CD4-positive, alpha-beta memory T cell (primary cell): ENCODE data around the gene EMID1. TPM values are rescaled to one million over a fixed set of nuclear protein-coding genes. Genes with fewer than 3 reads are reported as not detected.

Experiments used
- CTCF ChIA-PET: fragments of 350-600 bp; sonication (Branson Sonifier 250); formaldehyde crosslinking; loops from one replicate; lab custom pipeline; 2021; ENCODE audit warnings: inconsistent platforms; ENCODE audit not compliant: partially characterized antibody; lab: Charles Lee
- POLR2A ChIA-PET: fragments of 350-600 bp; sonication (Branson Sonifier 250); formaldehyde crosslinking; loops from one replicate; lab custom pipeline; 2021; ENCODE audit not compliant: partially characterized antibody; lab: Charles Lee
- DNase-seq, 5 donors: peaks; one replicate each; pipeline versions ENCODE4 v3.0.0 to v3.0.0-alpha.2; 2020 to 2022; ENCODE audit warnings: mixed read lengths in 1 of 5
- H3K27ac ChIP-seq: one replicate; pipeline ENCODE4 v1.7.0; 2013; ENCODE audit warnings: low read depth, low read length
- H3K27me3 ChIP-seq: 2 replicates; pipeline ENCODE4 v1.7.0; 2013; ENCODE audit warnings: mild to moderate bottlenecking, low read length, moderate library complexity; ENCODE audit not compliant: insufficient read depth
- H3K36me3 ChIP-seq: 2 replicates; pipeline ENCODE4 v1.7.0; 2013; ENCODE audit warnings: mild to moderate bottlenecking, low read length, moderate library complexity; ENCODE audit not compliant: insufficient read depth
- H3K4me1 ChIP-seq: 2 replicates; pipeline ENCODE4 v1.7.0; 2013; ENCODE audit warnings: mild to moderate bottlenecking, low read length, moderate library complexity; ENCODE audit not compliant: insufficient read depth
- H3K4me3 ChIP-seq, 2 donors: one replicate each; pipeline ENCODE4 v1.7.0; 2013; ENCODE audit warnings: low read length in 2 of 2, mild to moderate bottlenecking in 1 of 2
- H3K9me3 ChIP-seq, 2 donors: one replicate each; pipeline ENCODE4 v1.7.0; 2013; ENCODE audit warnings: low read length in 2 of 2, control low read depth in 1 of 2; ENCODE audit not compliant: control insufficient read depth in 1 of 2
- H3K27ac Mint-ChIP-seq, 7 donors: one replicate each; pipeline ENCODE4 v1.8.0; 2020 to 2021; ENCODE audit warnings: mixed read lengths in 7 of 7, mild to moderate bottlenecking in 6 of 7, inconsistent platforms in 3 of 7, moderate library complexity in 3 of 7
- H3K27me3 Mint-ChIP-seq, 2 donors: one replicate each; pipeline ENCODE4 v1.8.0; 2020 to 2021; ENCODE audit warnings: mixed read lengths in 2 of 2
- H3K36me3 Mint-ChIP-seq, 2 donors: one replicate each; pipeline ENCODE4 v1.8.0; 2020 to 2021; ENCODE audit warnings: mixed read lengths in 2 of 2, inconsistent platforms in 1 of 2, mild to moderate bottlenecking in 1 of 2
- H3K4me1 Mint-ChIP-seq, 4 donors: one replicate each; pipeline ENCODE4 v1.8.0; 2020 to 2021; ENCODE audit warnings: mixed read lengths in 4 of 4, mild to moderate bottlenecking in 1 of 4
- H3K4me3 Mint-ChIP-seq, 8 donors: one replicate each; pipeline ENCODE4 v1.8.0; 2020 to 2021; ENCODE audit warnings: mixed read lengths in 8 of 8, mild to moderate bottlenecking in 7 of 8, moderate library complexity in 6 of 8, inconsistent platforms in 3 of 8
- H3K9me3 Mint-ChIP-seq, 8 donors: one replicate each; pipeline ENCODE4 v1.8.0; 2020 to 2021; ENCODE audit warnings: mixed read lengths in 8 of 8, mild to moderate bottlenecking in 5 of 8, inconsistent platforms in 3 of 8, moderate library complexity in 1 of 8
- intact Hi-C: fragments of 100-400 bp; cut with micrococcal nuclease; formaldehyde crosslinking; loops from one replicate; pipeline ENCODE4 v1.15.1; 2023
- polyA plus RNA-seq, 2 donors: library from polyadenylated mRNA; unstranded; fragments of 300-500 nt; fragmentation: Illumina TruSeq; gene quantifications; one replicate each; pipeline ENCODE4 v1.2.3, GENCODE V29; 2021
- total RNA-seq, 2 experiments: library from RNA; stranded (reverse); gene quantifications; one replicate each; pipeline ENCODE4 v1.2.3, GENCODE V29; 2021

Gene EMID1
- total and polyA plus RNA-seq, 4 experiments from 2014 or later: 0.11 TPM; not detected in 3

DNA sequence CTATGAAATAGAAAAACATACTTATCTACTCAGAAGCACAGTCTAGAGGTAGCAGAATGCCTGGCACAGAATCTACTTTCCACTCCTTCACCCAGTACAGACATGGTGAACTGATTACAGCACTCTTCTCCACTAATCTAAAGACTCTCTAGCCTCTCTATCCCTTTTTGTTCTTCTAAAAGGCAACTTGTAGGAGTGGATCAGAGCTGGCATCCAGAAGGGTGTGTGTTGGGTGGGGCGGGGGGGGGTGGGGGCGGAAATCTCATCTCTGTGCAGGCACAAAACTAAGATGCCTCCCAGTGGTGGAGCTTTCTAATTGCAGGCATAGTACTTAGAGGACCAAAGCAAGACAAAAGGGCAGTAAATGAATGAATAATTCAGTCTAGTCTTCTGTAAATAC lies 11.5 kb upstream of the EMID1 start:
- DNase-seq: no peak
- peaks cover 2 to 6% of the 10 kb centered on the region in 2 donors for H3K27me3 Mint-ChIP-seq
- Histone ChIP-seq H3K4me1 (no peaks in the 10 kb centered on the region), H3K27ac (no peak overlapping the region), H3K9me3 (no peaks in the 10 kb centered on the region), H3K27me3 (no peaks in the 10 kb centered on the region), H3K4me3 (no peak overlapping the region), H3K36me3 (no peaks in the 10 kb centered on the region)
- H3K27ac Mint-ChIP-seq: no peak overlapping the region
- CTCF ChIA-PET: interaction anchor here (1.1 kb wide), 1 partner anchor 8 kb away, joined by 3 read pairs; no protein-coding TSS in a partner anchor
- no peak overlapping the region for H3K4me3 Mint-ChIP-seq
- H3K9me3 Mint-ChIP-seq: peaks cover 0 to 2% (median 0%) of the 10 kb centered on the region in 8 donors
- H3K4me1 Mint-ChIP-seq: no peaks in the 10 kb centered on the region
- intact Hi-C loops: no loop called here
- POLR2A ChIA-PET: no interaction called here
- H3K36me3 Mint-ChIP-seq: peaks cover 0 to 3% of the 10 kb centered on the region in 2 donors

DNA sequence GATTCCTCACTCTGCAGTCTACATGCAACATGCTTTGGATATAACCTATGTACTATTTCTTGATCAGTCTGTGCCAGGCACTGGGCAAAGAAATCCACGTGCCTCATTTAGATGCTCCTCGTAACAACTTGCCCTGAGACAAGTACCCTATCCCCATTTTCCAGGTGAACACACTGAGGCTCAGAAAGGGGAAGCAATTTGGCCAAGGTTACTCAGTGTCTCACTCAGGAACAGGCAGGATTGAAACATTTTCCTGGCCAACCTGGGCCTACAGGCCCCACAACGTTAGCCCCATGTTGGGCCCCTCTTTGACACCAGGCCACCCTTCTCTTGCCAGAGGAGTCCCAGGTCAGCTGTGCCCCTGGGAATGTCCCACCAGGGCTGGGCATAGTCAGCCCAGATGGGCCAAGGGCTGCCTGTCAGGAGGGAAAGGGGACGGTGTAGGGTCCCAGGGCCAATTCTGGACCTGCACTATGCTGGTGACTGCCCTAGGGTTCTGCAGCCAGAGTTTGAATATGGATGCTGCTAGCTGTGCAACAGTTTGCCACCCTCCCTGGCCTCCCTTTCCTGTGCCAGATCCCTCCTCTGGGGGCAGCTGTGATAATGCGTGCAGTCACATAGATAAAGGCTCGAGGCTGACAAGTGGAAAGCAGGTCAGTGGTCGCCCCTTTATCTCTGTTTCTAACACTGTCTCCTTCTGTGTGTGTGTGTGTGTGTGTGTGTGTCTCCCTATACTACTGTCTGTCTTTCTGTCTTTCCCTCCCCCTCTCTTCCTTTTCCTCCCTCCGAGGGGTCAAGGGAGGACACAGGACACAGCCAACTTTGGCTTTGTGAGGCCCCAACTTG lies 10.4 kb upstream of the EMID1 start:
- intact Hi-C loops: no loop called here
- Histone ChIP-seq H3K4me1 (no peaks in the 10 kb centered on the region), H3K9me3 (no peaks in the 10 kb centered on the region), H3K36me3 (no peaks in the 10 kb centered on the region), H3K4me3 (no peak overlapping the region), H3K27me3 (no peaks in the 10 kb centered on the region), H3K27ac (no peak overlapping the region)
- H3K36me3 Mint-ChIP-seq: peaks cover 0 to 3% of the 10 kb centered on the region in 2 donors
- CTCF ChIA-PET: no interaction called here
- no peak for DNase-seq
- H3K27ac Mint-ChIP-seq: no peak overlapping the region
- no peaks in the 10 kb centered on the region for H3K4me1 Mint-ChIP-seq
- no peak overlapping the region for H3K4me3 Mint-ChIP-seq
- H3K9me3 Mint-ChIP-seq: peaks cover 0 to 2% (median 0%) of the 10 kb centered on the region in 8 donors
- POLR2A ChIA-PET: no interaction called here
- peaks cover 2 to 9% of the 10 kb centered on the region in 2 donors for H3K27me3 Mint-ChIP-seq

DNA sequence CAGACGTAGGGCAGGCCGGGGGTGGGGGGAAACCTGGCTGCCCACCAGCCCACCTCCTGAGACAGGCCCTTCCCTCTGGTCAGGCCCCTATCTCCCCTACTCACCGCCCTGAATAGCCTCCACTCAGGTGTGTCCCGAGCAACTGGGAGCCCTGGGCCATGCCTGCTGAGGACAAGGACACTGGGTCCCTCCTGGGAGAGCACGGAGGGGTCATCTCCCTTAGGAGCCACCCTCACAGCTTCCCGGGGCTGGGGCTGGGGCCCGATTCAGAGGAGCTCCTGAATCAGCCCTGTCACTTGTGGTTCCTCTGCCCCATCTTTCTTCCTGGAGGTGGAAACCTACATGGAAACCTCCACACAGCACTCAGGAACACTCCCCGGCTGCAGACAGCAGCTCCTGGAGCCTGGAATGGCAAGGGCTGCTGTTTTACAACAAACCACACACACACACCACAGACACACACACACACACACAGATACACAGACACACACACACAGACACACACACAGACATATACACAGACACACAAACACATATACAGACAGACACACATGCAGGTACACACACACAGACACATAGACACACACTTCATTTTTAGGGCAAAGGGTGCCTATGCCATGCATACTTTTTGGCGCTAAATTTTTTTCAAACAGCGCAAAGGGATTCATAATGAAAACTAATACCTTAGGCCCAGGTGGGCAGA lies 9.6 kb upstream of the EMID1 start:
- ChIA-PET CTCF (interaction anchor here (0.9 kb wide), 1 partner anchor 10 kb away, joined by 4 read pairs; the partner anchor contains the start of gene EMID1), POLR2A (no interaction called here)
- intact Hi-C loops: no loop called here
- H3K27ac Mint-ChIP-seq: no peak overlapping the region
- peaks cover 2 to 10% of the 10 kb centered on the region in 2 donors for H3K27me3 Mint-ChIP-seq
- Histone ChIP-seq H3K36me3 (no peaks in the 10 kb centered on the region), H3K4me3 (no peak overlapping the region), H3K27me3 (no peaks in the 10 kb centered on the region), H3K27ac (no peak overlapping the region), H3K4me1 (no peaks in the 10 kb centered on the region), H3K9me3 (no peaks in the 10 kb centered on the region)
- H3K4me3 Mint-ChIP-seq: no peak overlapping the region
- H3K9me3 Mint-ChIP-seq: peaks cover 0 to 2% (median 0%) of the 10 kb centered on the region in 8 donors
- peaks cover 0 to 3% of the 10 kb centered on the region in 2 donors for H3K36me3 Mint-ChIP-seq
- DNase-seq: no peak
- H3K4me1 Mint-ChIP-seq: no peaks in the 10 kb centered on the region

DNA sequence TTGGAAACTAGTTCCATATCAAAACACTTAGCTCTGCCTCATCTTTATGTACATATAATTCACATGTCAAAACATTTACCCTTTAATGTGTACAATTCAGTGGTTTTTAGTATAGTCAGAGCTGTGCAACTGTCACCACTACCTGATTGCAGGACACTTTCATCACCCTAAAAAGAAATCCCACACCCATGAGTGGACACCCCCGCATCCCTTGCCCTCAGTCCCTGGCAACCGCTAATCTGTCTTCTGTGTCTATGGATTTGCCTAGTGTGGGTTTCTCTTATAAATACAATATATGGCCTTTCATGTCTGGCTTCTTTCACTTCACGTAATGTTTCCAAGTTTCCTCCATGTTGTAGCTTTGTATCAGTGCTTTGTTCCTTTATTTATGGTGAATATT lies 8.6 kb upstream of the EMID1 start:
- H3K36me3 ChIP-seq: no peaks in the 10 kb centered on the region
- CTCF ChIA-PET: interaction anchor here (0.9 kb wide), 1 partner anchor 9 kb away, joined by 4 read pairs; the partner anchor contains the start of gene EMID1
- peaks cover 7% of the 10 kb centered on the region for H3K4me1 ChIP-seq
- Mint-ChIP-seq H3K4me1 (peaks cover under 1 to 4% (median 2%) of the 10 kb centered on the region in 4 donors), H3K9me3 (peaks cover 0 to 2% (median 0%) of the 10 kb centered on the region in 8 donors), H3K27me3 (peaks cover 2 to 10% of the 10 kb centered on the region in 2 donors), H3K36me3 (peaks cover 0 to 3% of the 10 kb centered on the region in 2 donors), H3K27ac (no peak overlapping the region), H3K4me3 (no peak overlapping the region)
- intact Hi-C loops: no loop called here
- no peak overlapping the region for H3K27ac ChIP-seq
- H3K4me3 ChIP-seq: no peak overlapping the region
- POLR2A ChIA-PET: no interaction called here
- DNase-seq: no peak
- H3K9me3 ChIP-seq: no peaks in the 10 kb centered on the region
- no peaks in the 10 kb centered on the region for H3K27me3 ChIP-seq

DNA sequence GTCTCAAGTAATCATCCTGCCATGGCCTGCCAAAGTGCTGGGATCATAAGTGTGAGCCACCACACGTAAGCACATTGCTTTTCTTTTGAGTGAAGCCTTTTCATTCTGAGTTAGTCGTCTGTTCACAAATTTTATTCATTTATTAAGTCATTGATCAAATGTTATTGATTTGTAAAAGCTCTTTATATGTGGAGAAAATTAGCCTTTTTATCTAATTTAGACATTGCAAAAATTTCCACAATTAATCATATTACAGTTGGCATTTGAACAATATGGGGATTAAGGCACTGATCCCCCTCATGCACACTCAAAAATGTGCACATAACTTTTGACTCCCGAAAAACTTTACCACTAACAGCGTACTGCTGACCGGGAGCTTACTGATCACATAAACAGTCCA lies 7.5 kb upstream of the EMID1 start:
- peaks cover 0 to 3% of the 10 kb centered on the region in 2 donors for H3K36me3 Mint-ChIP-seq
- Histone ChIP-seq H3K27ac (no peak overlapping the region), H3K4me3 (no peak overlapping the region), H3K9me3 (no peaks in the 10 kb centered on the region), H3K4me1 (peaks cover 17% of the 10 kb centered on the region), H3K27me3 (no peaks in the 10 kb centered on the region), H3K36me3 (no peaks in the 10 kb centered on the region)
- H3K27ac Mint-ChIP-seq: no peak overlapping the region
- ChIA-PET CTCF (no interaction called here), POLR2A (no interaction called here)
- peaks cover 7 to 14% (median 10%) of the 10 kb centered on the region in 4 donors for H3K4me1 Mint-ChIP-seq
- H3K27me3 Mint-ChIP-seq: peaks cover 2 to 12% of the 10 kb centered on the region in 2 donors
- intact Hi-C loops: no loop called here
- H3K9me3 Mint-ChIP-seq: peaks cover 0 to 2% (median 0%) of the 10 kb centered on the region in 8 donors
- H3K4me3 Mint-ChIP-seq: no peak overlapping the region
- DNase-seq: no peak

DNA sequence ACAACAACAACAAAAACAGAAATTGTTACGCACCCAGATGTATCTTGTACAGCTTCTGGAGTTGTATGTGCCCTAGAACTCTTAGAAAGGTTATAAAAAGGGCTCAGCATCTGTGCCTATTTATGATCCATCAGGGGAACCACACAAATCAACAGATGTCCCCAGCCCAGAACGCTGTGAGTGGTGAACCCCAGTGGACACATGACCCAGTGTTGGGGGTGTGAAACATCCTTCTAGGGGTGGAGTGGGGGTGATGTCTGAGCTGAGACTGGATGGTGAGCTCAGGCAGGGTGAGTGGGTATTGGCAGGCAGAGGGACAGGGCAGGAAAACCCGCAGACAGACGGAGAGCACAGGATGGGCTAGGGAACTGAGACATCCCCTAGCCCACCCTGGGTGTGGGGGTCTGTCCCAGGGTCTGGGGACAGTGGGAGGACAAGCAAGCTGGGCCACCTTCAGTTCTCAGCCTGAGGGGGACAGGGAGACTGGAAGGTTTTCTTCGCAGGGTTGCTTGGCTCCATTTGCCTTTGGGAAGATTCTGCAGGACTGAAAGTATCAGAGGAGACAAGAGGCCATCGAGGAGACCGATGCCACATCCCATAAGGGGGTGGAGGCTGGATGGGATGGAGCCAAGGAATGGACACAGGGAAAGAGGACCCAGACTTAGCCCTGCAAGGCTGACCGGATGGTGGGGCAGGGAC lies 5.8 kb upstream of the EMID1 start:
- H3K27me3 Mint-ChIP-seq: peaks cover 5 to 23% of the 10 kb centered on the region in 2 donors

More for the DNA sequence above, 5.8 kb upstream of the EMID1 start:
- Histone ChIP-seq H3K27ac (no peak overlapping the region), H3K4me1 (peaks cover 17% of the 10 kb centered on the region), H3K9me3 (no peaks in the 10 kb centered on the region), H3K27me3 (no peaks in the 10 kb centered on the region), H3K36me3 (no peaks in the 10 kb centered on the region), H3K4me3 (no peak overlapping the region)
- Mint-ChIP-seq H3K36me3 (peaks cover 0 to 3% of the 10 kb centered on the region in 2 donors), H3K4me3 (no peak overlapping the region), H3K4me1 (peaks cover 9 to 17% (median 14%) of the 10 kb centered on the region in 4 donors), H3K9me3 (peaks cover 0 to 2% (median 0%) of the 10 kb centered on the region in 8 donors), H3K27ac (peak overlapping the region in 2 of 7 donors; percentile 3 to 74)
- POLR2A ChIA-PET: no interaction called here
- intact Hi-C loops: no loop called here
- CTCF ChIA-PET: interaction anchor here (4.1 kb wide), 1 partner anchor 45 kb away, joined by 28 read pairs; no protein-coding TSS in a partner anchor
- DNase-seq: no peak
